DND-41 (cell line): ENCODE results near the gene N4BP2.

ENCODE experiments used
- EZH2 ChIP-seq: IDR thresholded peaks from 3 replicates; pipeline ENCODE4 v1.6.1; 2012; ENCODE audit warnings: borderline replicate concordance, low read depth, mild to moderate bottlenecking, moderate library complexity, low read length, inconsistent platforms; ENCODE audit not compliant: severe bottlenecking
- TF ChIP-seq, protein P1 (sequence below): IDR thresholded peaks from 2 replicates; pipeline ENCODE4 v1.5.1; 2012; ENCODE audit warnings: borderline replicate concordance, low read length, moderate library complexity, mild to moderate bottlenecking; ENCODE audit not compliant: poor library complexity, severe bottlenecking; ENCODE audit errors: extremely low read depth

DNA sequence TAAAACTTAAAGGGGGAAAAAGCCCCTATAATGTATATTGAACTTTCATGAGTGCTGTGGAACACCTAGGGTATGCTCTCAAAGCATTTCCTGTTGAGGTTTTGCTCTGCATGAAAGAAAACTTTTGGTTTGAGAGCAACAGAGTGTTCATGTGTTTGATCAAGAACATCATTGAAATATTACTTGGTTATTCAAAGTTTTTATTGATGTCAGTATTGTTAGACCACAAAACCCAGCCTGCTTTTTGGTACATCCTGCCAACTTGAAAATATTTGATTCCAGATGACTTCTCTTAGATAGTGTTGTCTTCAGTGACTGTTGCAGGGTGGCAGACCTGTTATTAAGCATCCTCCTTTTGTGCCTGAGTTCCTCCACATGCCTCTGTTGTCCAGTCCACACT is 68.0 kb downstream of the N4BP2 start:
- TF ChIP-seq, protein P1, sequence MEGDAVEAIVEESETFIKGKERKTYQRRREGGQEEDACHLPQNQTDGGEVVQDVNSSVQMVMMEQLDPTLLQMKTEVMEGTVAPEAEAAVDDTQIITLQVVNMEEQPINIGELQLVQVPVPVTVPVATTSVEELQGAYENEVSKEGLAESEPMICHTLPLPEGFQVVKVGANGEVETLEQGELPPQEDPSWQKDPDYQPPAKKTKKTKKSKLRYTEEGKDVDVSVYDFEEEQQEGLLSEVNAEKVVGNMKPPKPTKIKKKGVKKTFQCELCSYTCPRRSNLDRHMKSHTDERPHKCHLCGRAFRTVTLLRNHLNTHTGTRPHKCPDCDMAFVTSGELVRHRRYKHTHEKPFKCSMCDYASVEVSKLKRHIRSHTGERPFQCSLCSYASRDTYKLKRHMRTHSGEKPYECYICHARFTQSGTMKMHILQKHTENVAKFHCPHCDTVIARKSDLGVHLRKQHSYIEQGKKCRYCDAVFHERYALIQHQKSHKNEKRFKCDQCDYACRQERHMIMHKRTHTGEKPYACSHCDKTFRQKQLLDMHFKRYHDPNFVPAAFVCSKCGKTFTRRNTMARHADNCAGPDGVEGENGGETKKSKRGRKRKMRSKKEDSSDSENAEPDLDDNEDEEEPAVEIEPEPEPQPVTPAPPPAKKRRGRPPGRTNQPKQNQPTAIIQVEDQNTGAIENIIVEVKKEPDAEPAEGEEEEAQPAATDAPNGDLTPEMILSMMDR: no peak
- TF ChIP-seq EZH2: no peak
